ENCODE data around the gene MLEC. TPM values are rescaled to one million over a fixed set of nuclear protein-coding genes. Genes with fewer than 3 reads are reported as not detected.
A peak's percentile ranks its signal among the peaks of the same experiment; 100 is the strongest.

Gene MLEC
- total and polyA plus RNA-seq, 2 experiments from 2014 or later: 135 to 210 TPM

DNA sequence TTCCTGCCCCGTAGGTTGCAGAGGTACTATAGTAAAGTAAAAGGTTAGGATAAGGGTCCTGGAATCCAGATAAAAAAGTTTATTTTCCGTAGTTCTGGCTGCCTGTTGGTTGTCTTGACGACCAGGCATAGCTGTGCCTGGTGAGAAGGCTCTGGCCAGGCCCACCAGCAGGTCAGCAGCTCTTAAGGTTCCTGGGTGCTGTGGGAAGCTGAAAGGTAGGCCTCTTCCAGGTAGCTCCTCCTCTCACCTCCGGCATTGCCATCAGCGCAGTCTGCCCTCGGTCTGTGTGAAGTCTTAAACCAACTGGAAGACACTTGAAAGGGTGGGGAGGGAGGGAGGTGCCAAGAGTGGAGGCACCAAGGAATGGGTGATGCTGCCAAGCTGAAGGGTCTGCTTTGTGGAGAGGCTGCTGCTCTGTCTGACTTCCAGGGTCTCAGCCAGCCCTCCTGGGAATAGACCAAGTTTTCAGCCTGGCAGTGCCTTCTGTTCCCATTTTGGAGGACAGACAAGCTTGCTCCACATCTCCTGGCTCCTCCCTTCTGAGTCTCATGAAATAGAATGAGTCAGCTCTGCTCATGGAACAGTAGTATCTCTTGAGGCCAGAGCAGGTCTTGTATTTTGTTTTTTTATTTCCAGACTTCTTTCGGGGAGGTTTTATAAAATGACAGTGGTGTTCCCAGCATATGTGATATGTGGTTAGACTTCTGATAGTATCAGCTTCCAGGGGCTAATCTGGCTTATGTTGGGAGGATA is 33.5 kb downstream of the MLEC start:
- Histone ChIP-seq H3K27ac (peak overlapping the region; percentile 85), H3K4me2 (peak overlapping the region; percentile 10)

DNA sequence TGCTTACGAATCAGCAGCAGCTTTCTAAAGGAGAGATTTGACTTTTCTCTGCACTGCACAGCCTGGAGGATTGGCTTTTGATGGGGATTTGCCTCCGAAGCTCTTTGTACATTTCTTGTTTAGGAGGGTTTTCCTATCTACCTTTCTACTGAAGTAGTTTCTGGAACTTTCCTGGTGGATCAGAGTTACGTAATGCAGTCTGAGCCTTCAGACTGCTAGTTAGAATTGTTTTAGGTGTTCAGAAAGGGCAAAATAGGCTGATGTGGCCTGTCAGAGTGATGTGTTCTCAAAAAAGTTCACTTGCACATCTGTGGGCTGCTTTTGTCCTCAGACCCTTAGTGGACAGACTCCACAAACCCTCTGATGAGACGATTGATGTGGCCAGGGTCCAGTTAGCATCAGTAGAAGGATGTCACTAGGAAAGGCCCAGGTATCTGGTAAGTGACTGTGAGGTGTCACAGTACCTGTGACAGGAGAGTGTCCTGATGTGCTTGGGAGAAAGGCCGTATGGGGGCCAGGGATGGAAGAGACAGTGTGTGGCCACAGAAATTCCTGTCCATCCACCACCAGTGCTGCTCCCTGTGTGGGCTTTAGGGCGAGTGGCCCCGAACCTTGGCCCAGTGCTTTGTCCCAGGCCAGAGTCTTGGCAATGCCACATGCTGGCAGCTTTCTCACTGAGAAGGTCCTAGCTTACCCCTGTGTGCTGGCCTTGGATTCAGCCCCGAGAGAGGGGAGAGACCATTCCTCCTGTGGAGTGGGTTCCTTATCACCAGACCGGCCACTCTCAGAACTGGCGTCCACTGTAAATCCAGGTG is 34.2 kb downstream of the MLEC start:
- no peaks in the 10 kb centered on the region for H3K36me3 ChIP-seq (replicated peaks; ENCODE audit: insufficient read depth, low read depth)
- no peak overlapping the region for H3K4me2 ChIP-seq
- DNase-seq (ENCODE audit: low spot score): no peak
- no peak overlapping the region for H3K4me3 ChIP-seq
- H3K27me3 ChIP-seq: no peaks in the 10 kb centered on the region
- peaks cover 26% of the 10 kb centered on the region for H3K4me1 ChIP-seq (ENCODE audit: insufficient read depth)
- WGBS (ENCODE audit: low lambda C conversion rate, missing lambda C conversion rate): 92% methylated on average over 9 of the region's 10 CpGs
- no peaks in the 10 kb centered on the region for H3K9me2 ChIP-seq (replicated peaks; ENCODE audit: insufficient read depth)
- TF ChIP-seq, protein P1, sequence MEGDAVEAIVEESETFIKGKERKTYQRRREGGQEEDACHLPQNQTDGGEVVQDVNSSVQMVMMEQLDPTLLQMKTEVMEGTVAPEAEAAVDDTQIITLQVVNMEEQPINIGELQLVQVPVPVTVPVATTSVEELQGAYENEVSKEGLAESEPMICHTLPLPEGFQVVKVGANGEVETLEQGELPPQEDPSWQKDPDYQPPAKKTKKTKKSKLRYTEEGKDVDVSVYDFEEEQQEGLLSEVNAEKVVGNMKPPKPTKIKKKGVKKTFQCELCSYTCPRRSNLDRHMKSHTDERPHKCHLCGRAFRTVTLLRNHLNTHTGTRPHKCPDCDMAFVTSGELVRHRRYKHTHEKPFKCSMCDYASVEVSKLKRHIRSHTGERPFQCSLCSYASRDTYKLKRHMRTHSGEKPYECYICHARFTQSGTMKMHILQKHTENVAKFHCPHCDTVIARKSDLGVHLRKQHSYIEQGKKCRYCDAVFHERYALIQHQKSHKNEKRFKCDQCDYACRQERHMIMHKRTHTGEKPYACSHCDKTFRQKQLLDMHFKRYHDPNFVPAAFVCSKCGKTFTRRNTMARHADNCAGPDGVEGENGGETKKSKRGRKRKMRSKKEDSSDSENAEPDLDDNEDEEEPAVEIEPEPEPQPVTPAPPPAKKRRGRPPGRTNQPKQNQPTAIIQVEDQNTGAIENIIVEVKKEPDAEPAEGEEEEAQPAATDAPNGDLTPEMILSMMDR (IDR thresholded peaks at IDR 0.05; ENCODE audit: poor library complexity): no peak
- TF ChIP-seq EZH2phosphoT487 (IDR thresholded peaks at IDR 0.05; ENCODE audit: low read depth, severe bottlenecking, unreplicated experiment) (no peak), EZH2 (IDR thresholded peaks at IDR 0.05; ENCODE audit: borderline replicate concordance) (no peak)
- H4K20me1 ChIP-seq (ENCODE audit: insufficient read depth, poor library complexity, severe bottlenecking): no peaks in the 10 kb centered on the region
- H3K27ac ChIP-seq: peak overlapping the region; percentile 42
- H3K79me2 ChIP-seq: peaks cover 28% of the 10 kb centered on the region
- H3K9me3 ChIP-seq (ENCODE audit: low read depth): no peaks in the 10 kb centered on the region
- no peak overlapping the region for H2AFZ ChIP-seq

More for the DNA sequence above, 33.5 kb downstream of the MLEC start:
- H3K4me3 ChIP-seq: no peak overlapping the region
- TF ChIP-seq, protein P1 (IDR thresholded peaks at IDR 0.05; ENCODE audit: poor library complexity): no peak
- TF ChIP-seq EZH2phosphoT487 (IDR thresholded peaks at IDR 0.05; ENCODE audit: low read depth, severe bottlenecking, unreplicated experiment) (no peak), EZH2 (IDR thresholded peaks at IDR 0.05; ENCODE audit: borderline replicate concordance) (no peak)
- H4K20me1 ChIP-seq (ENCODE audit: insufficient read depth, poor library complexity, severe bottlenecking): no peaks in the 10 kb centered on the region
- H2AFZ ChIP-seq: no peak overlapping the region
- DNase-seq (ENCODE audit: low spot score): peak; percentile 57
- H3K36me3 ChIP-seq (replicated peaks; ENCODE audit: insufficient read depth, low read depth): no peaks in the 10 kb centered on the region
- peaks cover 33% of the 10 kb centered on the region for H3K79me2 ChIP-seq
- WGBS (ENCODE audit: low lambda C conversion rate, missing lambda C conversion rate): 76% methylated on average over 7 of the region's 7 CpGs
- H3K9me2 ChIP-seq (replicated peaks; ENCODE audit: insufficient read depth): no peaks in the 10 kb centered on the region
- H3K9me3 ChIP-seq (ENCODE audit: low read depth): no peaks in the 10 kb centered on the region
- H3K4me1 ChIP-seq (ENCODE audit: insufficient read depth): peaks cover 26% of the 10 kb centered on the region
- H3K27me3 ChIP-seq: no peaks in the 10 kb centered on the region

DNA sequence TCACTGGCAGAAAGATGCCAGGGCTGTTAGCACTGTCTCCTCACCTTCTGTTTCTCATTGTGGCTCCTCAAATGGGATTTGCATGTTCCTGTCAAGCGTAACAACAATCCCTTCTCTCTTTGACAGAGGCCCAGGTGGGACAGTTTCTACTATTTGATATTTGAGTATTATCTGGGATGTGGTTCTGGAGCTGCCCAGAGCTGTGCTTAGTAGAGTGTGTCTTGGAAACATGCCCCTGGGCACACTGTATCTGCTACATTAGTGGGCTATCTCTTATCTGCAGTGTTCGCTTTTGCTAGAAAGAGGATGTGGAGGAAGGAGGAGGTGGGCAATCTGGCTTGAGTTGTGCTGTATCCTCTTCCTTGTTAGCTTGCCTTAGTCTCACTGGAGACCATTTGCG is 34.9 kb downstream of the MLEC start:
- TF ChIP-seq, protein P1 (IDR thresholded peaks at IDR 0.05; ENCODE audit: poor library complexity): no peak
- TF ChIP-seq EZH2 (IDR thresholded peaks at IDR 0.05; ENCODE audit: borderline replicate concordance) (no peak), EZH2phosphoT487 (IDR thresholded peaks at IDR 0.05; ENCODE audit: low read depth, severe bottlenecking, unreplicated experiment) (no peak)
- peaks cover 24% of the 10 kb centered on the region for H3K79me2 ChIP-seq
- WGBS (ENCODE audit: low lambda C conversion rate, missing lambda C conversion rate): 89% methylated on average over 3 of the region's 3 CpGs

More for the DNA sequence above, 34.9 kb downstream of the MLEC start:
- DNase-seq (ENCODE audit: low spot score): no peak
- no peaks in the 10 kb centered on the region for H3K27me3 ChIP-seq
- no peaks in the 10 kb centered on the region for H3K36me3 ChIP-seq (replicated peaks; ENCODE audit: insufficient read depth, low read depth)
- peaks cover 26% of the 10 kb centered on the region for H3K4me1 ChIP-seq (ENCODE audit: insufficient read depth)
- no peak overlapping the region for H2AFZ ChIP-seq
- no peaks in the 10 kb centered on the region for H3K9me2 ChIP-seq (replicated peaks; ENCODE audit: insufficient read depth)
- H3K27ac ChIP-seq: no peak overlapping the region
- no peaks in the 10 kb centered on the region for H4K20me1 ChIP-seq (ENCODE audit: insufficient read depth, poor library complexity, severe bottlenecking)
- H3K9me3 ChIP-seq (ENCODE audit: low read depth): no peaks in the 10 kb centered on the region
- no peak overlapping the region for H3K4me2 ChIP-seq
- no peak overlapping the region for H3K4me3 ChIP-seq
